ENCODE data around the gene NT5C2.

NT5C2 gene

GRCh38 chr10:103120977-103121735 is 71.9 kb downstream of the NT5C2 start:
- no peak for DNase-seq

DNA sequence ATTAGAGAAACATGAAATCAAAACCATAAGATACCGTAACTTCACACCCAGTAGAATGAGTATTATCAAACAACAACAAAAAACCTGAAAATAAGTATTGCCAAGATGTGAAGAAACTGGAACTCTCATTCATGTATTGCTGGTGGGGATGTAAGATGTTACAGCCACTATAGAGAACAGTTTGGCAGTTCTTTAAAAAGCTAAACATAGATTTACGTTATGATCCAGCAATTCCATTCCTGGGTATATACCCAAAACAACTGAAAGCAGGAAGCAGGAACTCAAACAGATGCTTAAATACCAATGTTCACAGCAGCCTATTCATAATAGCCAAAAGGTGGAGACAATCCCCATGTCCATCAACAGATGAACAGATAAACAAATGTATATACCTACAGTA is 72.5 kb downstream of the NT5C2 start:
- DNase-seq: no peak

GRCh38 chr10:103117247-103117646 is 75.8 kb downstream of the NT5C2 start:
- no peak for DNase-seq

GRCh38 chr10:103114876-103115275 is 78.2 kb downstream of the NT5C2 start:
- DNase-seq: no peak

GRCh38 chr10:103111918-103112877 is 80.9 kb downstream of the NT5C2 start:
- no peak for DNase-seq

- DNase-seq: no peak
These were observed 81.8 kb downstream of the NT5C2 start for GRCh38 chr10:103111031-103111917.

- no peak for DNase-seq
These were observed 82.7 kb downstream of the NT5C2 start for GRCh38 chr10:103110407-103110806.

DNA sequence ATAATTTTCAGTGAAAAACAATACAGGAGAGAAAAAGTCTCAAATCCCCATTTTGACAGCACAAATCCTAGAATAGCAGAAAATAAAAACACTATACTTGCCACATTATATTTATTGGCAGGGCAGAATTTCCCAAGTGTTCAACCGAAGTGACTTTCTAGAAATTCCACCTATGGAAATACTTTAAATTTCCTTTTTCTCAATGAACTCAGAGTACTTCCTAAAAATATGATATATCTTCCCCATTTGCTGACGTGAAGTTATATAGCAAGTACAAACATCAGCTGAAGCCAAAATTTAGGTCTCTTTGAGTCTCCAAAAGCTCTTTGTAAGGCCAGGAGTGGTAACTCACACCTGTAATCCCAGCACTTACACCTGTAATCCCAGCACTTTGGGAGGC is 83.3 kb downstream of the NT5C2 start:
- DNase-seq: no peak

DNA sequence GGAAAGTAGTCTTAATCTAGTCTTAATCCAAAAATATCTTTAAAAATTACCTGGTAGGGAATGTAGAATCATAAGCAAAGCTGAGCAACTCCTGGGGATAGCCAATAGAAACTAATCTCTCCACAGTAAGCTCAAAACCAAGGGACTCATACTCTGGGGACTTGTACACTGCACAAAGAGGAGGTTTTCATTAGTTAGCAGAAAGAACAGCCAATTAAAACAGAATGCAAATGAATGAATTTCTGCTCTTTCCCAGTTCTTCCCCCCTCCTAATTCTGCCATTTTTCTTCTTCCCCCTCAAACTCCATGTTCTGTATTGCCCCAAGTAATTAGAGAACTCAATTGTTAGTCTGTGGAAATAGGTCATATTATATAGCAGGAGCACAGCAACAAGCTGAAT is 86.5 kb downstream of the NT5C2 start:
- DNase-seq: no peak

DNA sequence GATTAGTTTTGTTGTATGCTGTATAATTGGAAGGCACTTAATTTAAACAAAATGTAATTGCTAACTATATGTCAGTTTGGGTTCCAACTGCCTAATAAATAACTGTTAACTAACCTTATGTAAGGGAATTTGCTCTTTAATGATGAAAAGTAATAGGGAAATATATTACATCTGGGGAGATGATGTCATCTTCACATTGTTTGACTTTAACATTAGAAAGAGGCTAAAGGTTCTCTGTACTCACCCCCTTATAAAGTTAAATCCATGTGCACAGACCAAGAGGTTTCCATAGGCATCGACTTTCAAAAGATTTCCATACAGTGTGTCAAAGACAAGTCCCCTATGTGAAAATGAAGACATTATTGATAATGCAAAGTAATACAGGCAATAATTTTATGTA is 87.6 kb downstream of the NT5C2 start:
- DNase-seq: no peak

DNA sequence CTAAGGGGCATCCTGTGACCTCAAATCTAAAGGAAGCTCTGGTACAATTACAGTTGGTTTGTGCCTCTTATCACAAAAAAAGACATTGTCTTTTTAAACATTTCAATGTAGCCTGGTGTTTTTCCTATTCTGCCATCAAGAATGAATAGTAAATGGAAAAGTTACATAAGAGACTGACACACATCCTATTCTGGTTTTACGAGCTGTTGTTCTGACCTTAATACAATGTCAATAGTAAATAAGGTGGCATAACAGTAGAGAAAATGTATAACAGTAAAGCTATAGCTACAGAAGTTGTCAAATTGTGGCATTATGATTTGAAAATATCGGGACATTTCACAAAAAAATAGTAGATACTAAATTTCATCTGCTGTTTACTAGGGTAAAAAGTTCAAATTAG is 88.4 kb downstream of the NT5C2 start:
- no peak for DNase-seq

DNA sequence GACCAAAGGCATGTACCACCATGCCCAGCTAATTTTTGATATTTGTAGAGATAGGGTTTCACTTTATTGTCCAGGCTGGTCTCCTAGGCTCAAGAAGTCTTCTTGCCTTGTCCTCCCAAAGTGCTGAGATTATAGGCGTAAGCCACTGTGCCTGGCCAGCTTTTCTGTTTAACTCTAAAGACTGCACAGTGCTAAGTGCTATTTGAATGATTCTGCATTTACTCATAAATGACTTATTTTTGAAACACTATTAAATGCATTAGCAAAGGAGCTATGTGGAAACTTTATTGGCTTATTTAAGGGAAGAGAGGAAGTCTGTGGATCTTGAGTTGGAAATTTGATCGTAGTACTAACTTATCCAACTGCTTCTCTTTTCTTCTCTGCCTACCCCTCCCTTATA is 89.1 kb downstream of the NT5C2 start:
- DNase-seq: no peak

DNA sequence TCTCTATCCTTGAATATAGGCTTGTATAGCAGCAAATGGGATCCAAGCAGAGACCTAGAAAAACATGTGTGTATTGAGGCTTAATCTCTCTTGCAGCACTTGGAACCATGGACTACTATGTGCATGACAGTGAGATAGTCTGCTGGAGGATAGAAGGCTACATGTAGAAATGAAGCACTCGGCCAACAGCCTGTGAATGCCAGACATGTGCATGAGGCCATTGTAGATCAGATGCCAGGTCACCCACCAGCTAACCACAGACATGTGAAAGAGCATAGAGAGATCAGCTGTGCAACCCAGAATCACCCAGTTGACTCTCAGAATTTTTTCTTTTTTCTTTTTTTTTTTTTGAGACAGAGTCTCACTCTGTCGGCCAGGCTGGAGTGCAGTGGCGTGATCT is 90.9 kb downstream of the NT5C2 start:
- no peak for DNase-seq

DNA sequence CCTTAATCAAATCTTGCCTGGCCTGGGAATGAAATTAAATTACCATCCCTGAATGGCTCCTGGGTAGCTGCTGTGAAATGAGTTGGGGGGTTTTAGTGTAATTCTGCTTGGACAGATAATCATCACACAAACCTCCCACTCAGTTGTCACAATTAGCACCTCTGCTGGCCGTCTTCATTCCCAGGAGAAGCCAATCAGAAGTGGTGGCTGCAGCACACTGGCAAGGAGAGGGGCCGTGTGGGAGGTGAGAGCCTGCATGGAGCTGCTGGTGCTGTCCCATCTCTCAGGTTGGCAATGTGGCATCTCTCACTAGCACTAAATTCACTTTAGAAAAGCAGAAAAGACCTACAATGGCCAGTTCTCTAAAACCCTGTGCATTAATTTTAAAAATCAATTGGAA is 92.5 kb downstream of the NT5C2 start:
- no peak for DNase-seq

GRCh38 chr10:103098240-103098639 is 94.8 kb downstream of the NT5C2 start:
- DNase-seq: no peak

GRCh38 chr10:103096130-103096529 is 96.9 kb downstream of the NT5C2 start:
- DNase-seq: no peak

- DNase-seq: no peak
These were observed 98.1 kb downstream of the NT5C2 start for GRCh38 chr10:103095005-103095404.

- no peak for DNase-seq
These were observed 102.2 kb downstream of the NT5C2 start for GRCh38 chr10:103090911-103091310.

DNA sequence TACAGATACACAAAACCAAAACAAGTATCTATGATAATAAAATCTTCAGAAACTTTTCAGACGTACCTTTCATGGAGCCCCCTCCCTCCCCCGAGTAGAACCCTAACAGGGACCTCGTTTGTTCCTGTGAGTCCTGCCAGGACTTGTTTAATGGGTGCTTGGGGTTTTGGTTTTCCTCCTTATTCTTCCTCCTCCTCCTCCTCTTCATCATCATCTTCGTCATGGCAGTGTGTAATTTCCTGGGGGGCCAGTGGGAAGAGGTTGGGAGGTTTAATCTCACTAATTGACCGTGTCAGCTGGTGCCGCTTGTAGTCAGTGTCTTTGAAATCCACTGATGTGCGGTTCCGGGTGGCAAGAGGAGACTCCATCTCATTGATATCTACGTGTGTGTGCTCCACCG is 103.6 kb downstream of the NT5C2 start:
- DNase-seq: no peak

DNA sequence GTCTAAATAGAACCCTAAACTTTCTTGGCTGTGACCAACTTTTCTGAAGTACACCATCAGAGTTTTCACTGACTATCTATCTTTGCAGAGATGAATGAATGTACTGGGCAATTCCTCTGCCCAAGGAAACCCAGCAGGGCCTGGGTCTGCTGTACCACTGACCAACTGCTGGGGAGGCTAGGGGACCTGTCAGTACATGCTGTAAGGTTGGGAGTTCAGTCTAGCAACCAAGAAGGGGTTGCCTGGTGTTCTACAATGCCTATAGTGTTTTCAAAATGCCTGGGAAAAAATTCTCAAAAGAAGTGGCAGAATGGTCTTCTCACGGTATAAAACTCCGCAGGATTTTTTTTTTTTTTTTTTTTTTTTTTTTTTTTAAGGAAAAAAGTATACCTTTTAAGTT is 106.3 kb downstream of the NT5C2 start:
- no peak for DNase-seq

- DNase-seq: no peak
These were observed 106.8 kb downstream of the NT5C2 start for GRCh38 chr10:103086261-103086660.

DNA sequence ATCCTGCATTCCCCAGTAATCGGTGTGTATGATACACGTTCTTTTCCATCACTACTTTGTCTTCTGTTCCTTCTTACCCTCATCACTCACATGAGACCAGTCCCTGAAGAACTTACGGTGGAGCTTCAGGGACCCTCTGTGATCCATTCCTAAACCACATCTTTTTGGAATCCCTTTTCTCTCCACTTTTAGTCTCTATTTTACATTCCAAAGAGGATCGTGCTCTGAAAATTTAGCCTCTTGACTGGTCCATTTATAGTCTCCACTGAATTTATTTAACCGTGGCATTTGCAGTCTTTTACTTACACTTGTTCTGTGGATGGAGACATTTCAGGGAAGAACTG is 109.1 kb downstream of the NT5C2 start:
- no peak for DNase-seq

DNA sequence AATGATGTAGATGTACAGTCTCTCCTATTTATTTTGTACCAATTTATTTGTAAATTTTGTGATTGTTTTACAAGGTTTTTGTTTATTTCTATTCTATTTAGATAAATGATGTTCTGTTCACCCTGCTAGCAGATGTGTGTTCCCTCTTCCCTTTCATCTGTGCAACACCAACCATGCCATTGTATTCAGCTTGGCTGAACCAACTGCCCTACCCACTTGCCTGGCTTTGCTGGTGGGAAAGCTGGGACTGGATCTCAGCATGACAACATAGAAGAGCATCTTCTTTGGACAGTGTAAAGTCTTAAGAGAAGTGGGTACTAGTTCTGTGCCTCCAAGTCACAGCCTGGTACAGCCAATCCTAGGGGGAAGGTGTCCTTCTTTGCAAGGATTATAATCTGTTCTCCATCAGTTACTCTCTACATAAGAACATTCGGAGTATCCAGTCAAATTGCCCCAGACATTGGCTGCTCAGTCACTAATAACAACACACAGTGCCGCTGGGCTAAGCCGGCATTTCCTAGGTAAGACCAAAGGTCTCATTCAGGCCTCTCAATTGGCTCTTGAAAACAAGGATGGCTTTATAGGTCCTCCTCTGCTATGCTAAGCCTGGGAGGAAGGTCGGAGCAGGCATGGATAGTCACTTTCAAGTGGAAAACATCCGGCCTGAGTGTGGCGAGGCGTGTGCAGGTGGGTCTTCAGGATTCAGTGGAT is 109.7 kb downstream of the NT5C2 start:
- DNase-seq: no peak
